Heart left ventricle (tissue), 13 donors: Measurements from ENCODE around the gene VAMP2.

Experiments
- CTCF ChIP-seq, 12 donors: fragments of 200-600 bp; sonication (generic) in 4 of 12; IDR thresholded peaks; one replicate each; pipeline versions ENCODE4 v1.5.0 to v1.8.0; 2018 to 2022; ENCODE audit warnings: antibody characterized with exemption in 12 of 12, mild to moderate bottlenecking in 5 of 12
- POLR2A ChIP-seq, 2 donors: fragments of 450-650 bp; IDR thresholded peaks; one replicate each; pipeline ENCODE4 v1.6.1; 2017; ENCODE audit warnings: antibody characterized with exemption in 2 of 2, mild to moderate bottlenecking in 2 of 2, moderate library complexity in 2 of 2
- donor health status: ischemic (EF 13 %, LVEDD 7.1; RV severe dilation, severe dysfunction).
- donor health status: DM: no; HTN: yes; CAD: no.
- donor health status: DM: no; HTN: no; CAD: no.
- donor health status: ischemic (EF 25% LVEDD 6.9; RV normal size, moderate dysfunction).
- donor health status: ischemic (EF 25% LVEDD 5.7; RV mildly dilated, moderate dysfunction).
- donor health status: ischemic (EF 35%, LVEDD 5.7; RV mildly dilated, moderate dysfunction).
- donor health status: nonischemic (EF 11% LVEDD 7.7; RV severe dilation, severe dysfunction).
- donor health status: DM: yes; HTN: yes; CAD: no.
- donor health status: PGD.
- donor health status: ischemic (EF 29% LVEDD 5.4; RV normal size, mild dysfunction).
- donor health status: nonischemic (EF 23%, LVEDD 6.1; RV moderate dilation, normal function).

- TF ChIP-seq CTCF (IDR thresholded peaks at IDR 0.05) (no peak), POLR2A (IDR thresholded peaks at IDR 0.05) (no peak)
These were observed 4.8 kb upstream of the VAMP2 start for GRCh38 chr17:8167526-8167925.
